ENCODE measurements around the gene DMTF1. TPM values are rescaled to one million over a fixed set of nuclear protein-coding genes. Genes with fewer than 3 reads are reported as not detected.

Gene DMTF1
- total and polyA plus RNA-seq, 10 of the 15 experiments (the other 5 are each of a cell fraction or from before 2014, with no cell fraction given) = 24.3 to 191 (median 72.0) TPM

DNA sequence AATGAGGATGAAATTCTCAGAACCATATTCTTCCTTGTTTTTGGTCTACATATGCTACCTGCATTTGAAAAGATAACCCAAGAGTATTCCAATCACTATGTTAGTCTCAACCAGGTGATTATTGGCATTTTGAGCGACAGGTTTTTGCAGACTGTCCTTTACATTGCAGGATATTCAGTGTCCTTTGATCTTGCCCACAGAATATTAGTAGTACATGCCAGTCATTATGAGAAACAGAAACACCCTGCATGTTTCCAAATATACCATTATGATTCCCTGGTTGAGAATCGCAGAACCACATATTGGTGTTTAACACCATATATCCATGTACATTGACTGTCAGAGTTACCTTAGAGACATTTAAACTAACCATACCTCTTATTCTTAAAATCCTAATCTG is 36.7 kb downstream of the DMTF1 start:
- H4K20me1 ChIP-seq (ENCODE audit: control insufficient read depth, insufficient read depth) = no peaks in the 10 kb centered on the region
- SMC1A ChIA-PET (ENCODE audit: uncharacterized antibody, unreplicated experiment) = interaction anchor here (1.0 to 1.5 kb wide), 4 partner anchors 9 to 35 kb away, joined by 3 to 5 read pairs (median 4); no protein-coding TSS in a partner anchor
- H3K4me2 ChIP-seq (ENCODE audit: control insufficient read depth, insufficient read depth) = no peak overlapping the region
- RAD21 ChIA-PET (ENCODE audit: unreplicated experiment) = no interaction called here
- WGBS (ENCODE audit: insufficient coverage, insufficient replicate concordance, low lambda C conversion rate, missing lambda C conversion rate) = 2% methylated on average over 2 of the region's 2 CpGs
- DNase-seq (ENCODE audit: low read depth, low spot score) (no peak), FAIRE-seq (no peak), ATAC-seq (peak; percentile 28)
- POLR2A ChIA-PET = no interaction called here
- no peak overlapping the region for H3K4me3 ChIP-seq
- no peaks in the 10 kb centered on the region; the same call in 1 of the 2 replicates for H3K79me2 ChIP-seq (ENCODE audit: control insufficient read depth, insufficient read depth, low read length)
- H3K27ac ChIP-seq (ENCODE audit: control insufficient read depth, insufficient read depth) = no peak overlapping the region
- TF ChIP-seq, protein P1, sequence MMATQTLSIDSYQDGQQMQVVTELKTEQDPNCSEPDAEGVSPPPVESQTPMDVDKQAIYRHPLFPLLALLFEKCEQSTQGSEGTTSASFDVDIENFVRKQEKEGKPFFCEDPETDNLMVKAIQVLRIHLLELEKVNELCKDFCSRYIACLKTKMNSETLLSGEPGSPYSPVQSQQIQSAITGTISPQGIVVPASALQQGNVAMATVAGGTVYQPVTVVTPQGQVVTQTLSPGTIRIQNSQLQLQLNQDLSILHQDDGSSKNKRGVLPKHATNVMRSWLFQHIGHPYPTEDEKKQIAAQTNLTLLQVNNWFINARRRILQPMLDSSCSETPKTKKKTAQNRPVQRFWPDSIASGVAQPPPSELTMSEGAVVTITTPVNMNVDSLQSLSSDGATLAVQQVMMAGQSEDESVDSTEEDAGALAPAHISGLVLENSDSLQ (IDR thresholded peaks at IDR 0.05) = peak; percentile 52
- TF ChIP-seq ESRRA (IDR thresholded peaks at IDR 0.05; ENCODE audit: low read length) = no peak
- 0 out of 2 replicates have a peak, but pooled peaks have one; percentile 56 for TF ChIP-seq PML (IDR thresholded peaks at IDR 0.05; ENCODE audit: low read length)
- TF ChIP-seq ETV6 (conservative IDR thresholded peaks at IDR 0.05 in 1 of 2, IDR thresholded peaks at IDR 0.05 in 1 of 2; ENCODE audit: borderline replicate concordance in 1 of 2, low read depth in 1 of 2) = peak in 1 of 2 experiments; percentile 19; a peak in 1 of 4 replicates
- TF ChIP-seq ZNF24 (IDR thresholded peaks at IDR 0.05) = no peak
- TF ChIP-seq JUNB (IDR thresholded peaks at IDR 0.05) = peak; percentile 66
- TF ChIP-seq MTA3 (IDR thresholded peaks at IDR 0.05; ENCODE audit: borderline replicate concordance, low read length) = 0 out of 2 replicates have a peak, but pooled peaks have one; percentile 39
- TF ChIP-seq, protein P2, sequence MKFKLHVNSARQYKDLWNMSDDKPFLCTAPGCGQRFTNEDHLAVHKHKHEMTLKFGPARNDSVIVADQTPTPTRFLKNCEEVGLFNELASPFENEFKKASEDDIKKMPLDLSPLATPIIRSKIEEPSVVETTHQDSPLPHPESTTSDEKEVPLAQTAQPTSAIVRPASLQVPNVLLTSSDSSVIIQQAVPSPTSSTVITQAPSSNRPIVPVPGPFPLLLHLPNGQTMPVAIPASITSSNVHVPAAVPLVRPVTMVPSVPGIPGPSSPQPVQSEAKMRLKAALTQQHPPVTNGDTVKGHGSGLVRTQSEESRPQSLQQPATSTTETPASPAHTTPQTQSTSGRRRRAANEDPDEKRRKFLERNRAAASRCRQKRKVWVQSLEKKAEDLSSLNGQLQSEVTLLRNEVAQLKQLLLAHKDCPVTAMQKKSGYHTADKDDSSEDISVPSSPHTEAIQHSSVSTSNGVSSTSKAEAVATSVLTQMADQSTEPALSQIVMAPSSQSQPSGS (IDR thresholded peaks at IDR 0.05; ENCODE audit: low read length) = peak; percentile 36; the same call in 1 of the 2 replicates
- TF ChIP-seq HDAC6 (IDR thresholded peaks at IDR 0.05; ENCODE audit: unreplicated experiment) = no peak
- no peak for TF ChIP-seq TCF3 (IDR thresholded peaks at IDR 0.05; ENCODE audit: borderline replicate concordance, insufficient read depth, low read depth, low read length)
- 0 out of 2 replicates have a peak, but pooled peaks have one; percentile 10 for TF ChIP-seq CREB1 (IDR thresholded peaks at IDR 0.05; ENCODE audit: low read depth)
- TF ChIP-seq ZBED1 (IDR thresholded peaks at IDR 0.05; ENCODE audit: borderline replicate concordance) = no peak
- TF ChIP-seq TCF7 (IDR thresholded peaks at IDR 0.05; ENCODE audit: borderline replicate concordance) = peak; percentile 86; the same call in 1 of the 2 replicates
- TF ChIP-seq CREM (IDR thresholded peaks at IDR 0.05; ENCODE audit: low read depth) = 0 out of 2 replicates have a peak, but pooled peaks have one; percentile 15
- TF ChIP-seq FOXM1 (IDR thresholded peaks at IDR 0.05; ENCODE audit: low read depth, low read length) = peak; percentile 68; the same call in 1 of the 2 replicates
- TF ChIP-seq IRF4 (IDR thresholded peaks at IDR 0.05; ENCODE audit: low read depth, low read length) = peak; percentile 24; the same call in 1 of the 2 replicates
- peak; percentile 74; the same call in 1 of the 2 replicates for TF ChIP-seq MEF2A (IDR thresholded peaks at IDR 0.05; ENCODE audit: insufficient read depth, low read depth, low read length)
- TF ChIP-seq NFIC (IDR thresholded peaks at IDR 0.05; ENCODE audit: low read depth, low read length) = peak; percentile 53; the same call in 1 of the 2 replicates
- TF ChIP-seq RUNX3 (IDR thresholded peaks at IDR 0.05; ENCODE audit: low read length) = peak; percentile 78
- no peaks in the 10 kb centered on the region for H3K9me3 ChIP-seq (replicated peaks; ENCODE audit: control insufficient read depth, insufficient read depth, low read length)
- H3K9ac ChIP-seq (ENCODE audit: control insufficient read depth, insufficient read depth, low read length) = no peak overlapping the region
- in situ Hi-C loops (cut with MboI) = no loop called here
- H2AFZ ChIP-seq (ENCODE audit: control insufficient read depth, low read depth, low read length) = no peak overlapping the region
- no peaks in the 10 kb centered on the region for H3K27me3 ChIP-seq (replicated peaks in 1 of 2; ENCODE audit: control insufficient read depth in 2 of 2, insufficient read depth in 2 of 2, low read length in 1 of 2)
- no peaks in the 10 kb centered on the region for H3K4me1 ChIP-seq (ENCODE audit: control insufficient read depth, insufficient read depth, low read length)
- BruUV-seq (replicated peaks) = no TSS peak
- peaks cover 18 to 37% of the 10 kb centered on the region in 2 experiments for H3K36me3 ChIP-seq (ENCODE audit: control insufficient read depth in 2 of 2, insufficient read depth in 2 of 2, low read length in 1 of 2)
- CTCF ChIA-PET = interaction anchor here (0.8 kb wide), 1 partner anchor 46 kb away, joined by 3 read pairs; no protein-coding TSS in a partner anchor
- intact Hi-C loops (cut with micrococcal nuclease; ENCODE audit: unreplicated experiment) = no loop called here

All from GM12878 (cell line).